A673 (cell line): ENCODE measurements around the gene PCBP3. TPM values are rescaled to one million over a fixed set of nuclear protein-coding genes. Genes with fewer than 3 reads are reported as not detected.

ENCODE experiments used
- BruUV-seq: library from RNA; stranded (reverse); fragments of 400-500 nt; replicated peaks from 2 replicates; lab custom pipeline; 2021; lab: Mats Ljungman, UMichigan
- CTCF ChIA-PET: fragments of 300-600 bp; sonication (Branson Sonifier 250); formaldehyde crosslinking; loops from one replicate; lab custom pipeline; 2022; ENCODE audit warnings: antibody characterized with exemption; lab: Charles Lee
- POLR2A ChIA-PET: fragments of 300-600 bp; sonication (Branson Sonifier 250); formaldehyde crosslinking; loops from one replicate; lab custom pipeline; 2022; ENCODE audit warnings: antibody characterized with exemption; ENCODE audit not compliant: low non-redundant PET; lab: Charles Lee
- DNase-seq: peaks from one replicate; pipeline ENCODE4 v3.0.0-alpha.2; 2015; ENCODE audit warnings: low spot score
- H3K27ac ChIP-seq: fragments of 200-600 bp; sonication (generic); 2 replicates; pipeline ENCODE4 v1.5.1; 2016; ENCODE audit warnings: mixed run types, low read depth, mild to moderate bottlenecking, mixed read lengths, antibody characterized with exemption, low read length; ENCODE audit not compliant: poor library complexity, severe bottlenecking
- H3K27me3 ChIP-seq: fragments of 200-600 bp; sonication (generic); replicated peaks from 2 replicates; pipeline ENCODE4 v1.6.1; 2017; ENCODE audit warnings: mixed run types, low read depth, mild to moderate bottlenecking, mixed read lengths, antibody characterized with exemption, low read length; ENCODE audit not compliant: insufficient read depth, poor library complexity
- H3K36me3 ChIP-seq: fragments of 200-600 bp; sonication (generic); 2 replicates; pipeline ENCODE4 v1.6.1; 2016; ENCODE audit warnings: mixed run types, mild to moderate bottlenecking, mixed read lengths, antibody characterized with exemption, low read length; ENCODE audit not compliant: insufficient read depth, poor library complexity, severe bottlenecking
- H3K4me1 ChIP-seq: fragments of 200-600 bp; sonication (generic); 2 replicates; pipeline ENCODE4 v1.6.1; 2017; ENCODE audit warnings: mixed run types, mild to moderate bottlenecking, mixed read lengths, antibody characterized with exemption, low read length; ENCODE audit not compliant: insufficient read depth, poor library complexity, severe bottlenecking
- H3K4me3 ChIP-seq: fragments of 200-600 bp; sonication (generic); 2 replicates; pipeline ENCODE4 v1.5.1; 2016; ENCODE audit warnings: low read depth, mixed run types, mild to moderate bottlenecking, mixed read lengths, low read length; ENCODE audit not compliant: poor library complexity, severe bottlenecking
- H3K9me3 ChIP-seq: fragments of 200-600 bp; sonication (generic); 2 replicates; pipeline ENCODE4 v1.6.1; 2016; ENCODE audit warnings: mixed run types, low read depth, mild to moderate bottlenecking, mixed read lengths, antibody characterized with exemption, low read length; ENCODE audit not compliant: poor library complexity, severe bottlenecking
- CTCF ChIP-seq: fragments of 300-800, 200-600 bp; sonication (generic); conservative IDR thresholded peaks from 2 replicates; pipeline ENCODE4 v1.5.1; 2017; ENCODE audit warnings: low read depth, mild to moderate bottlenecking, antibody characterized with exemption, low read length, moderate library complexity, mixed read lengths
- EZH2 ChIP-seq: fragments of 200-600 bp; sonication (generic); IDR thresholded peaks from 2 replicates; pipeline ENCODE4 v1.6.1; 2017; ENCODE audit warnings: borderline replicate concordance, low read depth, mild to moderate bottlenecking, mixed read lengths, antibody characterized with exemption, low read length; ENCODE audit not compliant: poor library complexity, severe bottlenecking
- intact Hi-C: fragments of 100-400 bp; cut with micrococcal nuclease; formaldehyde crosslinking; loops from one replicate; pipeline ENCODE4 v1.10.0; 2022; ENCODE audit not compliant: unreplicated experiment
- total RNA-seq: library from RNA; stranded (reverse); gene quantifications from 2 replicates; pipeline ENCODE4 v1.2.3, GENCODE V29; 2021

Gene PCBP3
- total RNA-seq, 1 experiment from 2014 or later: 25.6 TPM

GRCh38 chr21:45823100-45823681 lies 179.7 kb downstream of the PCBP3 start:
- Histone ChIP-seq H3K36me3 (no peaks in the 10 kb centered on the region), H3K4me3 (no peak overlapping the region), H3K27ac (no peak overlapping the region), H3K4me1 (peaks cover 13% of the 10 kb centered on the region), H3K27me3 (no peaks in the 10 kb centered on the region), H3K9me3 (no peaks in the 10 kb centered on the region)
- no peak for TF ChIP-seq EZH2
- no peak for TF ChIP-seq CTCF
- intact Hi-C loops: loop anchor here (10.0 kb wide), 1 partner anchor 678 kb away; no protein-coding TSS in a partner anchor
- ChIA-PET CTCF (no interaction called here), POLR2A (no interaction called here)
- DNase-seq: no peak
- no TSS peak for BruUV-seq

GRCh38 chr21:45824546-45825215 lies 181.2 kb downstream of the PCBP3 start:
- TF ChIP-seq CTCF (no peak), EZH2 (no peak)
- no peaks in the 10 kb centered on the region for H3K9me3 ChIP-seq
- H3K36me3 ChIP-seq: no peaks in the 10 kb centered on the region
- no TSS peak for BruUV-seq
- no peak overlapping the region for H3K4me3 ChIP-seq
- H3K27me3 ChIP-seq: no peaks in the 10 kb centered on the region
- peaks cover under 1% of the 10 kb centered on the region for H3K4me1 ChIP-seq
- DNase-seq: no peak
- no peak overlapping the region for H3K27ac ChIP-seq
- POLR2A ChIA-PET: no interaction called here
- intact Hi-C loops: loop anchor here (10.0 kb wide), 1 partner anchor 680 kb away; no protein-coding TSS in a partner anchor
- CTCF ChIA-PET: no interaction called here

- no TSS peak for BruUV-seq
- CTCF ChIA-PET: no interaction called here
- TF ChIP-seq EZH2 (no peak), CTCF (no peak)
Measured at GRCh38 chr21:45825219-45825618, 181.7 kb downstream of the PCBP3 start.

More at GRCh38 chr21:45825219-45825618, 181.7 kb downstream of the PCBP3 start:
- Histone ChIP-seq H3K27me3 (no peaks in the 10 kb centered on the region), H3K9me3 (no peaks in the 10 kb centered on the region), H3K27ac (no peak overlapping the region), H3K36me3 (no peaks in the 10 kb centered on the region), H3K4me3 (no peak overlapping the region), H3K4me1 (no peaks in the 10 kb centered on the region)
- no peak for DNase-seq
- POLR2A ChIA-PET: no interaction called here
- intact Hi-C loops: loop anchor here (10.0 kb wide), 1 partner anchor 680 kb away; no protein-coding TSS in a partner anchor
